Measurements from ENCODE around the gene CAMK2A.
A peak's percentile ranks its signal among the peaks of the same experiment; 100 is the strongest.

The CAMK2A gene

DNA sequence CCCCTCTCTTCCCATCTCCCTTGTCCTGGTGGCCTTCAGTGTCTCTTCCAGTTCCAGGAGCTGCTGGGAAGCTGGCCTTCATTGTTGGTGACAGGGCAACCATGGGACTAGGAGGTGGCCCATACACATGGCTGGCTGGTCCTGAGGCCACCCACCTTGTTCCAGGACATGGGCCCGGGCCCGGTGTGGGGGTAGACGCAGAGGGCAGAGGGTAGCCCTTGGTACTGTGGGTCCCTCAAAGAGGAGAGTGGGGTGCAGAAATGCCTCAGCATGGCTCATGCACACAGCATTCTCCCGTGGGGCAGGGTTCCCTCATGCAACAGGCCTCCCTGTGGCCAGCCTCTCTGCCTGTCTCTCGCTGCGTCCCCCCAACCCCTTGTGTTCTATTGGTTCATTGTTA lies 78.9 kb downstream of the CAMK2A start:
- DNase-seq (ENCODE audit: low read depth) = no peak

DNA sequence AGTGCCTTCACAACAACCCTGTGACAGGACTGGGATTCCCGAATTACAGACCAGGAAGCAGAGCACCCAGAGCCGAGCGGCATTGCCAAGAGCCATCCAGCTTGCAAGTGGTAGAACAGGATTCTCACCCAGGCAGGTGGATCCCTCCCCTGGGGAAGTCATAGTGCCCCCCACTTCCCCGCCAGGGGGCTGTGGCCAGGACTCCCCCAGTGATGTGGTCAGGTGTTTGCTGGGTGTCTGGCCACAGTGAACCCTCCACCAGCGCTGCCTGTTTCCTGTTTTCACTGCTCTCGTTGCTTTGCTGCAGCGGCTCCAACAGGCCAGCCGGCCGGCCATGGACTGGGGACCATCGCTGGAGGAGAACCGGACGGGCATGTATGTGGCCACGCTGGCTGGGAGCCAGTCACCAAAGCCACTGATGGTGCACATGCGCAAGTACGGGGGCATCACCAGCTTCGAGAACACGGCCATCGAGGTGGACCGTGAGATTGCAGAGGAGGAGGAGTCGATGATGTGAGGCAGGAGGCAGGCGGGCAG lies 80.4 kb downstream of the CAMK2A start:
- DNase-seq (ENCODE audit: low read depth) = peak; percentile 42

DNA sequence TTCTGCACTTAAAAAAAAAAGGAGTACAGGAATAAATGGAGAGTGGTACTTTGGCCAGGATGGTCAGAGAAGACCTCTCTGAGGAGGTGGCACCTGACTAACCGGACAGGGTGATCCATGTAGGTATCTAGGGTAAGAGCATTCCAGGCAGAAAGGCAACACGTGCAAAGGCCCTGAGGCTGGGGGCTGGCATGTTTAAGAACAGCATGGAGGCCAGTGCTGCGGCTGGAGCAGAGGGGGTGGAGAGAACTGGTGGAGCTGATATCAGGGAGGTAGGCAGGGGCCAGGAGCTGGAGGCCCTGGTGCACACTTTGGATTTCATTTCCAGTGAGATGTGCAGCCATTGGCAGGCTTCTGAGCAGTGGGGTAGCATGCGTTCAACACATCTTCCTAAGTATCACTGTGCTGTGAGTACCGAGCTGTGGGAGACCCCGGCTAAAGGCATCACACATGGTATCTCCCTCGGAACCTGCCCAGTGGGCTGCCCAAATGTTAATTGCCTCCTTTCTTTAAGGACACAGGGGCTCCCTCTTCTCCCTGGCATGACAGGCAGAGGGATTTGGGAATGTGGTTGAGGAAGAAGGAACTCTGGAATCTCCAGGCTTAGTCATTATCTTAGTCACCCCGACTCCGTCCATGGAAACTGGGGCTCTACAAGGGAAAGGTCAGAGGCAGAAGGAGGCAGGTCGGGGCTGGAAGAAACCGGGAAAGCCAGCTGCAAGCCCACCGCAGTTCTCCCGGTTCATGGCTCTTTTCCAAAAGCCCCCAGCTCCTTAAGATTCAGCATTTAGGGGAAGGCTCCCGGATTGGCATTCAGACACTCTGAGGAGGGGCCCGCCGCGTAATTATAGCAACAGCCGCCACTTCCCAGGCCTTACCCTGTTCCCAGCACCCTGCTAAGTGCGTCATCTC lies 81.1 kb downstream of the CAMK2A start:
- DNase-seq (ENCODE audit: low read depth) = no peak

DNA sequence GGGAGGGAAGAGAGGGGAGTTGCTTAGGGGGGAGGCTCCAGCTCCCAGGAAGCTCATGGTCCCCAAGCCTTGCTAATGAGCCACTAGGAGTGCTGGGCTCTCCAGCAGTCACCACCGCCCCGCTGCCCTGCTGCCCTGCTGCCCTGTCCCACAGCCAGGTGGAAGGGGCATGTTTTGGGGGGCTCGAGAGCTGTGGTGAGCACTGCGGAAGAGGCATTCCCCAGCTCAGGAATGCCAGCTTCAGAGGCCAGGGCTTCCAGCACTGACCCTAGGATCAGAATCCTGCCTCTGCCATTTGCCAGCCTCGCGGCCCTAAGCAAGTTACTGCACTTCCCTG lies 82.8 kb downstream of the CAMK2A start:
- no peak for DNase-seq (ENCODE audit: low read depth)

DNA sequence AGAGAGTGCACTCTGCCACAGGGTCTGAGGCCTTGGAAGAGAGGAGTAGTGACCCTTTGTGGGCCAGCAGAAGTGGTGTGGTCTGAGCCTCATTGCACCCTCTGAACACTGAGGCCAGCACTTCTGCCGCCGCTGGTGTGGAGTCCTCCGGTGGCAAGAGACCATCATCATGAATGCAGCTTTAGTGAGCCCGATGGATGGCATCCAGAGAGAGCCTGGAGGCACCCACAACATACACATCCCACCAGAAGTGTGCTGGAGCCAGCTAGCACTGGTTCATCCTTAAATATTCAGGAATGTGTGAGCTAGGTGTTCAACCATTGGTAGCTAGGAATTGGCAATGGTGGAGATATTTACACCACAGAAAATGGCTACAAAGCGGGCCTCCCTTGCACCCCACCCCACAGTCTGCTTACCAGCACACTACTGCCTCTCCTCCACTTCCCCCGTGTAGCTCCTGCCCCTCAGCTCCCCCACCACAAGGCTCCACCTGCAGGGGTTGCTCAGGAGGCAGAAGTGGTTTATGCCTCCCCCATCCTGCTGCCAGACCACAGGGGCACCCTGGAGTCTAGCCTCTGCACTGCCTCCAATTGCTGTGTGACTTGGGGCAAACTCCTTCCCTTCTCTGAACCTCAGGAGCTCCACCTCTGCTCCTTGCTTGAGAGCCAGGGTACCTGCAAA lies 83.3 kb downstream of the CAMK2A start:
- DNase-seq (ENCODE audit: low read depth) = no peak

DNA sequence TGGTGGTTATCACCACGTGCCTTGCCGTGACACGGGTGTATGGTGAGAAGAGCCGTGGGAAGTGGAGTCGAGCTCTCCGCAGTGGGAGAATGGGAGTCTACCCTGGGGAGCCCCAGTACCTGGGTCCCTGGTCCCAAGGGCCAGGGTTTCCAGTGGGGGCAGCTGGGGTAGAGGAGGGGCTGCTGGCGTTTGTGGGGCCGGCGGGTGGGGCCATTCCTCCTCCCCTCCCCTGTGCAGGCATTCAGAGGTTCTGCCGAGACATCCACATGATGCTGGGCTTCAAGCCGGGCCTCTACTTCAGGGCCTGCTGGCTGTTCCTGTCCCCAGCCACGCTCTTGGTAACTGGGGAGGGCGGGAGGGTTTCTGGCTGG lies 85.0 kb downstream of the CAMK2A start:
- DNase-seq (ENCODE audit: low read depth) = no peak

DNA sequence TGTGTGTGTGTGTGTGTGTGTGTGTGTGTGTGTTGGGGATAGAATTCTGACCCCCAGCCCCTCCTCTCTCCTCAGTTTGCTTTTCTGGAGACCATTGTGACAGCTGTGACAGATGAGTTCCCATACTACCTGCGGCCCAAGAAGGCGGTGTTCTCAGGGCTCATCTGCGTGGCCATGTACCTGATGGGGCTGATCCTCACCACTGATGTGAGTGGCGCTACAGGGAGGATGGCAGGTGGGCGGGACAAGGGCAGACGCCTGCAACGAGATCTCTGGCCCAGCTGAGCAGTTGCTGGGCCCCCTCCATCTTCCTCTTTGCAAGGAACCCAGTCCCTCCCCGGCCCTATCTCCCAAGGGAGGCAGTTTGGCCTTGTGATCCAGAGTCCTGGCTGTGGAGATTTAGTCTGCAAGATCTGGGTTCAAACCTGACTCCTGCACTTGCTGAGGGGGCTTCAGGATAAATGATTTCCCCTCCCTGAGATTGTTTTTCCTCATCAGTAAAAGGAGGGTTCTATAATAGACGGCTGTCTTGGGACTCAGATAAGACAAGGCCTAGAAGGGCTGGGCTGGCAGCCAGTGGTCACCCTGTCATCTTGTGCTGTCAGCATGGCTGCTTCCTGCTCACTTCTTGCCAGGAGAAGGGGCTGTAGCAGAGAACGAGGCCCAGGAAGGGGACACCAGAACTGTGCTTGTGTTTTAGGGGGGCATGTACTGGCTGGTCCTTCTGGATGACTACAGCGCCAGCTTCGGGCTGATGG lies 85.6 kb downstream of the CAMK2A start:
- DNase-seq (ENCODE audit: low read depth) = no peak

DNA sequence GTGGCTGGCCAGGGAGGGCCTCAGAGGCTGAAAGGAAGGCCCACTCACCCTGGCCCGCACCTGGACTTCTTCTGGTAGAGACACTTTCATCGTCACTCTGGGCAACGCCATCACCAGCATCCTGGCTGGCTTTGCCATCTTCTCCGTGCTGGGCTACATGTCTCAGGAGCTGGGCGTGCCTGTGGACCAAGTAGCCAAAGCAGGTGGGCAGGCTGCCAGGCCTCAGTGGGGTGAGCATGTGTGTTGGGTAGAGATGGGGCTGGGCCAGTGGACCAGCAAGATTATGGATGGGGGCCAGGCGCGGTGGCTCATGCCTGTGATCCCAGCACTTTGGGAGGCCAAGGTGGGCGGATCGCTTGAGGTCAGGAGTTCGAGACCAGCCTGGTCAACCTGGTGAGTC lies 87.1 kb downstream of the CAMK2A start:
- DNase-seq (ENCODE audit: low read depth) = no peak

DNA sequence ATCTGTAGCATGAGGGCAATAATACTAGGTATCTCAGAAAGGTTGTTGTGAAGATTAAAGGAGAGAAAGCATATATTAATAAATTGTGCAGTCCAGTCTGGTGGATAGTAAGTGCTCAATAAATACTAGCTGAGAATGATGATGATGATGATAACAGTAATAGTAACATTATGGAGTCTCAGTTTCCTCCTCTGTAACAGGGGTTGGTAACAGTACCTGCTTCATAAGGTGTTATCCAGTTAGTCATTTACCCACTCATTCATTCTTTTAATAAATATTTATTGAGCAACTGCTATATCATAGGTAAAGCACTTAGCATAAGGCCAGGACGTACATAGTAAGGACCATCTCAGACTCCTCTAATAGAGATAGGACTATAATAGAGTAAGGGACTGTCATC lies 92.1 kb downstream of the CAMK2A start:
- no peak for DNase-seq (ENCODE audit: low read depth)

DNA sequence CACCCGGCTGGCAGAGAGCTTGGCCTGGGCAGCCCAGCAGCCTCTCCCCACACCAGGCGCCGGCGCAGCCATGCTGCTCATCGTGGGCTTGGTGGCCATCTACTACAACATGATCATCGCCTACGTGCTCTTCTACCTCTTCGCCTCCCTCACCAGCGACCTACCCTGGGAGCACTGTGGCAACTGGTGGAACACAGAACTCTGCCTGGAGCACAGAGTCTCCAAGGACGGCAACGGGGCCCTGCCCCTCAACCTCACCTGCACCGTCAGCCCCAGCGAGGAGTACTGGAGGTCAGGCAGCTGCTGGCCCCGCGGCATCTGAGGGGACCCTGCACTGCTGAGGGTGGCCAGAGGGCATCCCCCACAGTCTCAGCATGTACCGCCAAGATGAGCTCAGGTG lies 92.6 kb downstream of the CAMK2A start:
- no peak for DNase-seq (ENCODE audit: low read depth)

DNA sequence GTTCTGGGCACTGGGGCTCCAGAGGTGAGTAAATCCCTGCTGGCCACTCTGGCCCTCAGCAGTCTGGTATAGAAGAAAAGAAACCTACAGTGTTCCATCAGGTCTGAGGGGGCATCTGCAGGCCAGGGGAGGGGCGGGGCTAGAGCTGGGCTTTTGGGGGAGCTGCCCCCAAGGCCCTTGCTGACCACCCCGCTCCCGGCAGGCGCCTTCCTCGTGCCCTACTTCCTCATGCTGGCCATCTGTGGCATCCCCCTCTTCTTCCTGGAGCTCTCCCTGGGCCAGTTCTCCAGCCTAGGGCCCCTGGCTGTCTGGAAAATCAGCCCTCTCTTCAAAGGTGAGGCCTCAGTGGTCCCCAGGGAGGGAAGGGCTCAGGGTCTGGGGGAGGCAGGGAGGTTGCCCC lies 93.1 kb downstream of the CAMK2A start:
- no peak for DNase-seq (ENCODE audit: low read depth)

DNA sequence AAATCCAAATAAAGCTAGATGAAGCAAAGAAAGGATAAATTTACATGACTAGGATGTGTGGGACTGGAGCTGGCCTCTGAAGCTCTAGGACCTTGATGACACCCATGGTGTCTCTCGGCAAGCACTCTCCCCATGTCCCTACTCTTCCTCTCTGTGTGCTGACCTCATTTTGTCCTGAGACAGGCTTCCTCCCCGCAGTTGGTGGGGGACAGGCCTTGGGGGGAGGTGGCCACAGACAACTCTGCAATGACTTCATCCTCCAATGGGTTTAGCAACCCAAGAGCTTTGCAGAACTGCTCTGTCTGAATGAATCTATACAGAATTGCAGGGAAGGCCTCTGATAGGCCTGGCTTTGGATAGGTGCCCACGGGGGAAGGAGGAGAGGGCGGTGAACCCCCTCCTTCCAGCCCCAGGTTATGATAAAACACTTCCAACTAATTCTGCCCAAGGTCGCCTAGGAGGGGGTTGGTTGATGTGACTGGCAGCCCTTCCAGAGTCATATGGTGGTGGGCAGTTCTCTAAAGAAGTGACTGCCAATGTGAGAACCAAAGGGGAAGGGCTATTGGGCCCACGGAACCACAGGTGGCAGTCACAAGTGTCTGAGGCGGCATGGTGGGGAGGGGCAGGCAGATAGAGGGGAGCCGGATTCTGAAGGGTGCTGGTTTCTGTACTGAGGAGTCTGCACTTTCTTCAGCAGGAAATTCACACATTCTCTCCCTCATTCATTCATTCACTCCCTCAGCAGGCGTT lies 93.7 kb downstream of the CAMK2A start:
- no peak for DNase-seq (ENCODE audit: low read depth)

DNA sequence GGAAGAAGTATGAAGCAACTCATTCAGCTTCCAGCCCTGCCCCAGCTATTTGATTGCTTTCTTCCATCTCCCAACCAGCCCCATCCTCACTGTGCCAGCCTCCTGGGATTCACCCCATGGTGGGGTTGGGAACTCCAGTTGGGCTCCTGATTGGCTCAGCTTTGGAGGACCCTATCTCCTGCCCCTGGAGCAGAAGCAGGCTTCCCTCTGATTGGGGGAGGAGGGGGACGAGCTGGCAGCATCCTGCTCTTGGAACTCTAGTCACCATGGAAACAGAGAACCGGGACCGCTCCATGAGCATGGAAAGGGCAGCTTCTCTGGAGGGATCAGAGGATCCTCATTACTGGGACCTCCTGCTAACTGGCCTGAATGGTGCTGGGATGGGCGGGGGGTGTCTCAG lies 97.1 kb downstream of the CAMK2A start:
- no peak for DNase-seq (ENCODE audit: low read depth)

DNA sequence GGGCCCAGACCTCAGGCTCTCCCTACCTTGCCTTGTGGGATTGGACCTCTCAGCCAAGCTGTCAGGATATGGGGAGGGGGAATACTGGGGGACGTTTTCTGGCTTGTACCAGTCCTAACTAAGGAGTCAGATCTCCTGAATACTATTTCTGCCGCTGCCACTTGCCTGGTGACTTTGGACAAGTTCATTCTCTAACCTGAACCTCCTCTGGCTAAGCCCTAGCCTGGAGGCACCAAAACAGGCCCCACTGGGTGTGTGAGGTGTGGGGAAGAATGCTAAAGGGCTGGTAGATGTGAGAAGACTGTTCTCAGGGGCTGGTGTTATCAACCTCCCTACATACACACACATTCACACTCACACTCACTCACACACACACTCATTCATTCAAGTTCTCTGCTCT lies 98.6 kb downstream of the CAMK2A start:
- DNase-seq (ENCODE audit: low read depth) = no peak

DNA sequence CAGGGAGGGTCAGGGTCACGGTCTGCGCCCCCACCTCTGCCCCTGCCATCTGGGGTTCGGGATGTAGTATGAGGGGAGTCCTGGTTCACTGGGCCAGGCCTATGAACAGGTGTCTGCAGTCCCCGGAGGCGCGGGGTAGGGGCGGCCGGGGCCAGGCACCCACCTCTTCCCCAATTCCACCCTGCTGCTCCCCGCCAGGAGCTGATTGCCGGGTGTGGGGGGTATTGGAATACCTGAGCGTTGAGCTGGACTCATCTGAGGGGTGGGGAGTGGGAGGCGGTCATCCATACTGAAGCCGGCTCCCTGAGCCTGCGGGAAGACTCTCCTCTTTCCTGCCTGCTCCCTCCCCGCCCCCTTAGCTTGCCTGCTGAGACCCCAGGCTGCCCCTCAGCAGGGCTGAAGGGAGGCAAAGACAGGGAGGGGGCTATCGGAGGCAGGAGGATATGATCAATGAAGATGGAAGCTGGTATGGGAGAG lies 99.0 kb downstream of the CAMK2A start:
- no peak for DNase-seq (ENCODE audit: low read depth)

DNA sequence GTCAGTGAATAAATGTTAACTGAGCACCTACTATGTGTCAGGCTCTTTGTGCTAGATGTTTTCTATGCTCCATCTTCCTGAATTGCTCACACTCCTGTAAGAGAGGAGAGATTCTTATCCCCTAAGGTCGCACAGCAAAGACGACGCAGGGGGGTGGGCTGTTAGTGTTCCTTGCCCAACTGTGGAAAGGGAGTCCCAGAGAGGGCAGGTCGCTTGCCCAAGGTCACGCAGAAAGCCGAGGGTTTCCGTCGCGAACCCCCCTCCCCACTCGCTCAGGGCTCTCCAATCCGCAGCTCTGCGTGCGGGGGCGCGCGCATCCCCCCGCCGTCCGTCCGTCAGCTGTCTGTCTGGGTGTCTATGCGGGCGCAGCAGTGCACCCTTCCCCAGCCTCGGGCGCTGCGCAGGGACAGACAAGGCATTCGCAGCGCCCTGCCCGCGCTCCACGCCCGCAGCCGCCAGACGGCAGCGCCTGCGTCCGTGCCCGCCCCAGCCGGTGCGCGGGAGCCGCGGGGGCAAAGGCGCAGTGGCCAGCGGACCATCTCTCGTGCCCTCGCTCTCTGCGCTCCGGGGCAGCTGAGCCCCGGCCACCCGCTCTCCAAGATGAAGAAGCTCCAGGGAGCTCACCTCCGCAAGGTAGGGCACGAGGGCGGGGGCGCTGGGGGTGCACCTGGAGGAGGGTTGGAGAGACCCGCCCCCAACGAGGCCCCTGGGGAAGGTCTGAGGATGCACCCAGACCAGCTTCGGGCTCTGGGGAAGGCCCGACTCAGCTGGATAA lies 99.7 kb downstream of the CAMK2A start, which contains the start of gene SLC6A7:
TSS of gene SLC6A7 (plus strand) at position 335 of the 775 bp plus-strand sequence. CDS start at position 601, 266 bp downstream.
- no peak for DNase-seq (ENCODE audit: low read depth)

DNA sequence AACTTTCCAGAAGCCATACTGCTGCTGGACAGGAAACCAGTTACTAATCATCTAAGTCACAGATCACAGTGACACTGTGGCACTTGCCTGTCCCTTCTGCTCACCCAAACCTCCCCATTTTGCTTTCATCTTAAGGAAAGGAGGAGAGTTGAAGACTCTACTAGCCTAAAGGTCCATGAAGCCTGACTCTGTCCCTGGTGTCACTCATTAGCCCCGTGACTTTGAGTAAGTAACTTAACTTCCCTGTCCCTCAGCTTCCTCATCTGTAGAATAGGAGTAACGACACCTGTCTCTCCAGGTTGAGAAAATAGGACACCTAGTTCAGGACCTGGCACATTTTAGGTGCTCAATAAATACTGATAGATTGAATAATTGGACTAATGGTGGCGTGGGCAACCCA lies 100.2 kb downstream of the CAMK2A start:
- no peak for DNase-seq (ENCODE audit: low read depth)

DNA sequence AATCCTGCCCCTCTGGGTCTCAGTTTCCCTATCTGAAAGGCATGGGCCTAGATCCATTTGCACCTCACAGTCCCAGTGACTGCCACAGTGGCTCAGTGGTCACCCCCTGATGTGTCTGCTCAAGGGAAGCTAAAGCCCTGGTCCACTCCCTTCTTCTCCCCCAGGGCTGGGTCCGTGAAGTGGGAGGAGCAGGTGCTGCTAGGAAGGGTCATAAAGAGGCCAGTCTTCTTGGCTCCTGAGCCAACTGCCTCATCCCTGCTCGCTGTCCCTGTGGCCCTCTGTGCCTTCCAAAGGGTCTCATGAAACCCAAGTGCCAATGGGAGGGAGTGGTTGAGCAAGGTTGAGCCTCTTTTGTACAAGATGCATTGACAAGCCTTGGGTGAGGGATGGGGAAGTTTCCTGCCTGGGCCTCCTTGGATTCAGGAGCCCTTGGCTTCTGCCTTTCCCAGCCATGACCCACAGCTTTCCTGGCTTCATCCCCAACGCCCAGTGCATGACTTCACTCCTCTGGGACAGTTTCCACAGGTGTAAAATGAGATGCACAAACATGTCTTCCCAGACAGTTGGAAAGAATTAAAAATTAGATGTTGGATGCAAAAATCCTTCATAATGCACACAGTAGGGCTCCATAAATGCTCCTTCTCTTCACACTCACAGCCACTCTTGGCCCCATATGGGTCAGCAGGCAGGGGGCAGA lies 101.3 kb downstream of the CAMK2A start:
- no peak for DNase-seq (ENCODE audit: low read depth)

DNA sequence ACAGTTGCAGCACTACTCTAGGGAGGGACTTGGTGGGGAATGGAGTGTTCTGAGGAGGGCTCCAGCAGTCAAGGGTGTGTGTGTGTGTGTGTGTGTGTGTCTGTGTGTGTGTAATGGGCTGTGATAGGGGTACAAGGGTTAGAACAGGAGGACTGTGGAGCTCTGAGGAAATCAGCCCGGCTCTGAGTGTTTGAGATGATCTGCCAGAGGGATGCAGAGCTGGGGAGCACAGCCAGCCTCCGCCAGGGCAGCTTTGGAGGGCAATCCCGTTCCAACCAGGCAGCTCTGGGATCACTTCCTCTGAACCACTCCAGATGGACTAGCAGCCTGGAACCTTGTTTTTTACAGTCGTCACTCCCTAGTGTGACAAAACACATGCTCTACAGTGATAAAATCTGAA lies 102.7 kb downstream of the CAMK2A start:
- DNase-seq (ENCODE audit: low read depth) = no peak

DNA sequence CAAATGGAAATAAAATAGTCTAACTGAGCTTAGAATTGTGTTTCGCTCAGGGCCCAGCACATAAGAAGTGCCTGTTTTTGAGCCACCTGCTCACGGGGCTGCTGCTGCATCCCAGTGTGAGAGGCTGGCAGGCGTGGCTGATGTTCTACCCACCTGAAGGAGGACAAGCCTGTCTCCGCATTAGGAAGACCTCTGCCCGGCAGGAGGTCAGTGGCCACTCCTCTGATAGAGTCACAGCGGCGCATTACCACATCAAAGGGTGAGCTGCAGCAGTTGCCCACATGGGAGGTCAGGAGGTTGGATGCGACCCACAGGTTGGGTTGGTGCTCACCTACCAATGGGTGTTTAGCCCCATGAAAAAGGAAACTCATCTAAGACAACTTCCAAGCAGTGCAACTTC lies 103.4 kb downstream of the CAMK2A start:
- DNase-seq (ENCODE audit: low read depth) = no peak
